HG03432 (cell line): ENCODE results near the gene ABCC1.
"Not testable (repeated sequence)": the region's sequence is repeated elsewhere in the genome, so short reads cannot be mapped to it uniquely, and the experiment has no call there.

Experiments used
- ATAC-seq: cut with Tn5 transposase; IDR thresholded peaks from one replicate; pipeline ENCODE4 v1.9.1; 2021; ENCODE audit warnings: mild to moderate bottlenecking, moderate library complexity; ENCODE audit not compliant: unreplicated experiment

The ABCC1 gene

DNA sequence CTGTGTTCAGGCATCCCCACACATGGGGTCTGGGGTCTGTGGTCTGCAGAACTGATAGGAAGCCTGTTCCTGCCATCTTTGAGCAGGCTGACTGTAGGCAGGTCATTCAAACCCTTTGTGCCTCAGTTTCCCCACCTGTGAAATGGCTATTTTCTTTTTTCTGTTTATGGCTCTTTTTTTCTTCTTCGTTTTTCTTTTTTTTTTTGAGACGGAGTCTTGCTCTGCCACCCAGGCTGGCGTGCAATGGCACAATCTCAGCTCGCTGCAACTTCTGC, 201.4 kb downstream of the ABCC1 start:
- no peak for ATAC-seq

- no peak for ATAC-seq
Measured at GRCh38 chr16:16151315-16151714, 201.9 kb downstream of the ABCC1 start.

GRCh38 chr16:16153000-16153399, 203.6 kb downstream of the ABCC1 start:
- not testable (repeated sequence) for ATAC-seq

- ATAC-seq: no peak
Measured at GRCh38 chr16:16154281-16154951, 205.0 kb downstream of the ABCC1 start.

GRCh38 chr16:16155234-16155633, 205.8 kb downstream of the ABCC1 start:
- no peak for ATAC-seq

- ATAC-seq: no peak
Measured at GRCh38 chr16:16157166-16157565, 207.8 kb downstream of the ABCC1 start.

- no peak for ATAC-seq
Measured at GRCh38 chr16:16158082-16158658, 208.8 kb downstream of the ABCC1 start.

DNA sequence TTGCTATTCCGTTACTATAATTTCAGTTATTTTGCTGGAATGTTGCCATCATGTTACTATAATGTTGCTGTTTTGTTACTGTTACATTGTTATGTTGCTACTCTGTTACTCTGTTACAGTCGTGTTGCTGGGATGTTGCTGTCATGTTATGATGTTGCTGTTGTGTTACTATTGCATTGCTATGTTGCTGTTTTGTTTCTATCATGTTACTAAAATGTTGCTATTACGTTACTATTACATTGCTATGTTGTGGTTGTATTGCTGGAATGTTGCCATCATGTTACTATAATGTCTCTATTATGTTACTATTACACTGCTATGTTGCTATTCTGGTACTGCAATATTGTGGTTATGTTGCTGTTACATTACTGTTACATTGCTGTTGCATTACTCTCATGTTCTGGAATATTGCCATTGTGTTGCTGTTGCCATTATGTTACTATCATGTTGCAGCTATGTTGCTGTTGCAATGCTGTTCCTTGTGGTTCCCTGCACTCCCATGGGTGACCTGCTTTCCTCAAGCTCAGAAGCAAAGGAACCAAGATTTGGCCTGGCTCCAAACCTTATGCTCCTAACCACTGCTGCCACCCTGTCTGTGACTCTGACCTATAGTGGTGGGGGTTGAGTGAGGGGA, 209.4 kb downstream of the ABCC1 start:
- no peak for ATAC-seq

GRCh38 chr16:16159662-16160061, 210.2 kb downstream of the ABCC1 start:
- no peak for ATAC-seq

GRCh38 chr16:16161319-16161718, 211.9 kb downstream of the ABCC1 start:
- ATAC-seq: no peak

- not testable (repeated sequence) for ATAC-seq
Measured at GRCh38 chr16:16161840-16162239, 212.4 kb downstream of the ABCC1 start.

- no peak for ATAC-seq
Measured at GRCh38 chr16:16162591-16162990, 213.2 kb downstream of the ABCC1 start.

DNA sequence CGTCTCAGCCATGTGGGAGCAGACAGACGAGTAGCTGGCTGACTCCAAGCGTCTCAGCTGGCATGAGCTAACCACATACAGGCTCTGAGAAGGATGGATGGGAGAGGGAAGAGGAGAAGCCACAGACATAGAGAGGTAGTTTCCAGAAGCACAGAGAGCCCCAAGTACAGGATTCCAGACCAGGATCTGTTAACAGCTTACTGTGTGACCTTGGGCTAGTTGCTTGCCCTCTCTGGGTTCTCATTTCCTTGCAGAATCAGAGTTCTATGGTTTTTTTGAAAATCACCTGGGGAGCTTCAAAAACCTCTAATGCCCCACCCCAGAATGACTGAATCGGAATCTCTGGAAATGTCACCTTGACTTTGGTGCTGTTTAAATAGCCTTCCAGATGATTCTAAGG, 213.7 kb downstream of the ABCC1 start:
- no peak for ATAC-seq

- no peak for ATAC-seq
Measured at GRCh38 chr16:16163571-16163970, 214.2 kb downstream of the ABCC1 start.

DNA sequence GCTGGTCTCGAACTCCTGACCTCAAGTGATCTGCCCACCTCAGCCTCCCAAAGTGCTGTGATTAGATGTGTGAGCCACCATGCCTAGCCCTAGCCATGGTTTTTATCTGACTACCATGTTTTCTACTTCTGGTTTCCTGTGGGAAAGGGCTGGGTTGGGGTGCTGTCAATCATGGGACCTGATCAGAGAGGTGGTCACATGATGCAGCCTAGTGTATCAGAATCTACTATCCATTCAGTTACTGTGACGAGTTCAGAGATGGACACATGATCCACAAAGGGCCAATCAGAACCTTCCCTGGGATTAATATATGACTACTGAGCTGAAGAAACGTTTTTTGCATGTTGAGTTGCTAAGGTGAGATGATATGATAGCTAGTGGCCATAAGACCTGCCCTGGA, 214.8 kb downstream of the ABCC1 start:
- no peak for ATAC-seq

DNA sequence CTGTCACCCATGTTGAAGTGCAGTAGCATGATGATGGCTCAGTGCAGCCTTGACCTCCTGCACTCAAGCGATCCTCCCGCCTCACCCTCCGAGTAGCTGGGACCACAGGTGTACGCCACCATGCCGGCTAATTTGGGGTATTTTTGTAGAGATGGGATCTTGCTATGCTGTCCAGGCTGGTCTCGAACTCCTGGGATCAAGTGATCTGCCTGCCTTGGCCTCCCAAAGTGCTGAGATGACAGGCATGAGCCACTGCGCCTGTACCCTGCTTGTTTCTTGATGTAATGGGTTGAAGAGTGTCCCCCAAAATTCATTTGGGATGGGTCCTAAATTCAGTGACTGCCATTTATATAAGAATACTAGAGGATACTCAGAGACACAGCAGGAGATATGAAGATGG, 216.7 kb downstream of the ABCC1 start:
- no peak for ATAC-seq

DNA sequence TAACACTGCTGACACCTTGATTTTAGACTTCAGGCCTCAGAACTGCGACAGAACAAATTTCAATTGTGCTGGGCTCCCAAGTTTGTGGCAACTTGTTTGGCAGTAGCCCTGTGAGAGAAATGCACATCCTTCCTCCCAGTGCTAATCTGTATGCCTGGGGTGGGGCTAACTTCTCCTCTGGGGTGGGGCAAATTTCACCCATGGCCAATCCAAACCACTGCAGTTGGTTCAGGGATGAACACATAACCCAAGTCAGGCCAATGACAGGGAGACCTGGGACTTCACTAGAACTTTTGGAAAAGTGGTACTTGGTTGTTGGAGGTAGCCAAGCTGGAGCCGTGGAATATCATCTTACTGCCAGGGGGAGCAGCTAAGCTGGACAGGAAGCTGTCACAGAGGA, 217.5 kb downstream of the ABCC1 start:
- ATAC-seq: no peak

DNA sequence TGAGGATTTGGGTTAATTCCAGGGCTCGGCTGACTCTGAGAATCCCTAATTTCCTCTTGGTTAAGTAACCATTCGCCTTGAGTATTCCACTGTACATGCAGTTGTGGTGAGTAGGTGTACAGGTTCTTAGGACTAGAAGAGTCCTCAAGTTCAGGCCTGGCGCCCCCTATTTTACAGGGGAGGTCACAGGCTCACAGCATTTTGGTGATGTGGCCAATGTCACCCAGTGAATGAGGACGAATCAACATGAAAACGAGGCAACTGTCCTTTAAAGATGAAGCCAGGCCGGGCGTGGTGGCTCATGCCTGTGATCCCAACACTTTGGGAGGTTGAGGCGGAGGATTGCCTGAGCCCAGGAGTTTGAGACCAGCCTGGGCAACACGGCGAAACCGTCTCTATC, 218.5 kb downstream of the ABCC1 start:
- no peak for ATAC-seq

DNA sequence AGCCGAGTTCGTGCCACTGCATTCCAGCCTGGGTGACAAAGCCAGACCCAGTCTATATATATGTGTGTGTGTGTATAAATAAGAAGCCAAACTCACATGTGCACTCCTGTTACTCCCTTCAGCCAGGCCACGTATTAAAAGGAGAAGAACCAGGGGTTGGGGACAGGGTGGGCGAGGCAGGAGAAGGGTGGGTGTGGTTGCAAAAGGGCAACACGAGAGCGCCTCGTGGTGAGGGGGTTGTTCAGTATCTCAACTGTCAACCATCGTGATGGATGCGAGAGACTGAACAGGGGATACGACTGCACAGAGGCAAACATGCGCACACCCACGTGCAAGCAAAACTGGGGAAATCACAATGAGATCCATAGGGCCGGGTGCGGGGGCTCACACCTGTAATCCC, 219.0 kb downstream of the ABCC1 start:
- no peak for ATAC-seq

DNA sequence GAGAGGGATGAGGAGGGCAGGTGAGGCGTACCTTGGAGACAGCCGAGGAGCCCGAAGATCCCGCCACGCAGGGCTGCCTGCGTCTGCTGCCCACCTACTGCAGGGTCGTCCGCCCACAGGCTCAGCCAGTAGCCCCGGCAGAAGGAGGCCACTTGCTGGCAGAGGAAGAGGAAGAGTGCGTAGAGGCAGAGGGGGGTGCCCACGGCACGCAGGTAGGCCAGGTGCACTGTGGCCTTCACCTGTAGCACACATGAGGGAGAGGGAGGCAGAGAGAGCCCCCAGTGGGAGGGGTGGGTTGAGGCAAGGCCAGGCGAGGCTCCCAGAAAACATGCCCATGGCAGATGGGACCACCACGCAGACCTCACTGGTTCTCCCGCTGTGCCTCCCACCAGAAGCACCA, 220.2 kb downstream of the ABCC1 start:
- ATAC-seq: no peak

- no peak for ATAC-seq
Measured at GRCh38 chr16:16171332-16171919, 222.0 kb downstream of the ABCC1 start.

- no peak for ATAC-seq
Measured at GRCh38 chr16:16172991-16173390, 223.6 kb downstream of the ABCC1 start.
